Left lung (tissue), 10 donors: Measurements from ENCODE around the gene ANKRD9. TPM values are rescaled to one million over a fixed set of nuclear protein-coding genes. Genes with fewer than 3 reads are reported as not detected.

ENCODE experiments used
- ATAC-seq: fragments of 200-7000 bp; cut with Tn5 transposase; one replicate; pipeline ENCODE4 v1.9.1; 2020; ENCODE audit warnings: moderate library complexity
- DNase-seq, 4 donors: peaks; one replicate each; pipeline ENCODE4 v3.0.0-alpha.2; 2013 to 2020
- H3K27ac ChIP-seq, 2 donors: fragments of 200-600 bp; sonication (generic) in 1 of 2; one replicate each; pipeline versions ENCODE4 v1.5.0 to v1.8.0; 2020 to 2021
- H3K27me3 ChIP-seq, 2 donors: fragments of 200-600 bp; sonication (generic) in 1 of 2; one replicate each; pipeline versions ENCODE4 v1.5.0 to v1.8.0; 2020 to 2021
- H3K36me3 ChIP-seq, 2 donors: fragments of 200-600 bp; sonication (generic) in 1 of 2; one replicate each; pipeline versions ENCODE4 v1.5.0 to v1.8.0; 2020 to 2021
- H3K4me1 ChIP-seq, 2 donors: fragments of 200-600 bp; one replicate each; pipeline ENCODE4 v1.8.0; 2021
- H3K4me3 ChIP-seq, 2 donors: fragments of 200-600 bp; sonication (generic) in 1 of 2; one replicate each; pipeline versions ENCODE4 v1.5.0 to v1.8.0; 2020 to 2021; ENCODE audit warnings: mild to moderate bottlenecking in 1 of 2
- H3K9me3 ChIP-seq, 2 donors: fragments of 200-600 bp; sonication (generic) in 1 of 2; one replicate each; pipeline versions ENCODE4 v1.5.0 to v1.8.0; 2020 to 2021
- CTCF ChIP-seq, 2 donors: fragments of 200-600 bp; sonication (generic) in 1 of 2; IDR thresholded peaks; one replicate each; pipeline versions ENCODE4 v1.5.0 to v1.8.0; 2021; ENCODE audit warnings: antibody characterized with exemption in 2 of 2
- intact Hi-C, 2 donors: fragments of 100-400 bp; cut with DNase I; formaldehyde crosslinking; loops; one replicate each; pipeline versions ENCODE4 v1.11.2 to v1.14.2; 2022
- polyA plus RNA-seq, 6 donors: library from polyadenylated mRNA; unstranded; fragments of 120-200 nt; gene quantifications; one replicate each; pipeline ENCODE4 v1.2.1, GENCODE V29; 2013; ENCODE audit not compliant: insufficient read length in 6 of 6
- total RNA-seq, 2 donors: library from RNA; stranded (reverse); fragmentation: NEBNext Ultra II Directional; extraction: Animal tissue kit (Norgen Biotek cat#: 25700); gene quantifications; one replicate each; pipeline ENCODE4 v1.2.1, GENCODE V29; 2021
- donor health status: DM: no; HTN: yes; CAD: no.
- donor health status: DM: no; HTN: no; CAD: no.

ANKRD9 gene
- total and polyA plus RNA-seq, 8 donors = 3.4 to 32.3 (median 4.8) TPM

GRCh38 chr14:102500713-102501112, 8.9 kb downstream of the ANKRD9 start:
- Histone ChIP-seq H3K4me3 (no peak overlapping the region), H3K27me3 (no peaks in the 10 kb centered on the region), H3K4me1 (peaks cover 0 to 20% of the 10 kb centered on the region in 2 donors), H3K27ac (peak overlapping the region; percentile 72 to 74), H3K36me3 (peaks cover 0 to 33% of the 10 kb centered on the region in 2 donors), H3K9me3 (no peaks in the 10 kb centered on the region)
- intact Hi-C loops = no loop called here
- peak; percentile 3 for ATAC-seq
- TF ChIP-seq CTCF (IDR thresholded peaks at IDR 0.05) = no peak
- no peak for DNase-seq

GRCh38 chr14:102500158-102500662, 9.4 kb downstream of the ANKRD9 start:
- ATAC-seq (peak; percentile 91), DNase-seq (peak in 1 of 4 donors; percentile 83)
- Histone ChIP-seq H3K27me3 (no peaks in the 10 kb centered on the region), H3K9me3 (no peaks in the 10 kb centered on the region), H3K4me3 (no peak overlapping the region), H3K36me3 (peaks cover 0 to 33% of the 10 kb centered on the region in 2 donors), H3K27ac (peak overlapping the region; percentile 72 to 74), H3K4me1 (peaks cover 0 to 20% of the 10 kb centered on the region in 2 donors)
- no peak for TF ChIP-seq CTCF (IDR thresholded peaks at IDR 0.05)
- intact Hi-C loops = no loop called here

- no peak for TF ChIP-seq CTCF (IDR thresholded peaks at IDR 0.05)
- Histone ChIP-seq H3K4me1 (peaks cover 0 to 20% of the 10 kb centered on the region in 2 donors), H3K9me3 (no peaks in the 10 kb centered on the region), H3K27me3 (no peaks in the 10 kb centered on the region), H3K36me3 (peaks cover 0 to 33% of the 10 kb centered on the region in 2 donors), H3K27ac (peak overlapping the region; percentile 72 to 74), H3K4me3 (no peak overlapping the region)
- DNase-seq (no peak), ATAC-seq (peak; percentile 16)
- intact Hi-C loops = no loop called here
These were observed 10.0 kb downstream of the ANKRD9 start for GRCh38 chr14:102499401-102500157.

- Histone ChIP-seq H3K9me3 (no peaks in the 10 kb centered on the region), H3K4me1 (peaks cover 0 to 20% of the 10 kb centered on the region in 2 donors), H3K27me3 (no peaks in the 10 kb centered on the region), H3K27ac (no peak overlapping the region), H3K4me3 (no peak overlapping the region), H3K36me3 (peaks cover 0 to 33% of the 10 kb centered on the region in 2 donors)
- ATAC-seq = no peak
- intact Hi-C loops = no loop called here
- TF ChIP-seq CTCF (IDR thresholded peaks at IDR 0.05) = no peak
- no peak for DNase-seq
These were observed 10.8 kb downstream of the ANKRD9 start for GRCh38 chr14:102498678-102499265.

GRCh38 chr14:102497998-102498677, 11.4 kb downstream of the ANKRD9 start:
- ATAC-seq (no peak), DNase-seq (no peak)
- peaks cover 0 to 20% of the 10 kb centered on the region in 2 donors for H3K4me1 ChIP-seq
- no peak overlapping the region for H3K4me3 ChIP-seq
- no peaks in the 10 kb centered on the region for H3K27me3 ChIP-seq
- intact Hi-C loops = no loop called here
- no peak overlapping the region for H3K27ac ChIP-seq
- H3K9me3 ChIP-seq = no peaks in the 10 kb centered on the region
- TF ChIP-seq CTCF (IDR thresholded peaks at IDR 0.05) = no peak
- H3K36me3 ChIP-seq = peaks cover 0 to 38% of the 10 kb centered on the region in 2 donors
